ENCODE data around the gene AMN.
"Not testable (repeated sequence)": the region's sequence is repeated elsewhere in the genome, so short reads cannot be mapped to it uniquely, and the experiment has no call there.

AMN gene

DNA sequence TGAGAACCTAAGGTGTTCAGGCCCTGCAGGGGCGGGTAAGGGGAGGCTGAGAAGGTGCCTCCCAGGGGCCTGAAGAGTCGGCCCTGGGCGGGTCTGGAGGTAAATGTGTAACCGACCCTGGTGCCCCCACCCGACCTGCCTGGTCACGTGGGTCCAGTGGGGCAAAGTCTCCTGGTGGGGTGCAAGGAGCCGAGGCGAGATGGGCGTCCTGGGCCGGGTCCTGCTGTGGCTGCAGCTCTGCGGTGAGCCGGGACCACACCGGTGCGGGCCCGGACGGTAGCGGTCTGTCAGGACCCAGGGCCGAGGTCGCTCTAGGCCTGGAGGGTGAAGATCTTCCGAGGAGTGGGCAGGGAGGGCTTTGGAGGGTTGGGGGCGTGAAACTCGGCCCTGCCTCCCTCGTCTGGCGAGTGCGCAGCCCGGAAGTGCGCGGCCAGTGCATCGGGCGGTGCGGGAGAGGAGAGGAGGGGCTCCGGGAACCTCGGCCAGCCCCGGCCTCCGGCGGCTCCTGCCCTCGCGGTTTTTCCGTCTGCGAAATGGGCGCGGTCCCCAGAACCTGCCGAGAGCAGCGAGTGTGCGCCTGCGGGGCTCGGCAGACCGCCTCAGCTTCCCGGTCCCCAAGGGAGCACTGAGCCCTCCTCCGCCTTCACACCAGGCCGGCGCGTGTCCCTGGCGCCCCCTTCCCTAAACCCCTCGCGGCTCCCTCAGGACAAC is at the start of gene AMN:
Gene AMN, plus strand, starts transcription at position 174 of the 711 bp plus-strand sequence. Its CDS starts 26 bp downstream, at position 200.
- no peak for DNase-seq (ENCODE audit: low read depth)

DNA sequence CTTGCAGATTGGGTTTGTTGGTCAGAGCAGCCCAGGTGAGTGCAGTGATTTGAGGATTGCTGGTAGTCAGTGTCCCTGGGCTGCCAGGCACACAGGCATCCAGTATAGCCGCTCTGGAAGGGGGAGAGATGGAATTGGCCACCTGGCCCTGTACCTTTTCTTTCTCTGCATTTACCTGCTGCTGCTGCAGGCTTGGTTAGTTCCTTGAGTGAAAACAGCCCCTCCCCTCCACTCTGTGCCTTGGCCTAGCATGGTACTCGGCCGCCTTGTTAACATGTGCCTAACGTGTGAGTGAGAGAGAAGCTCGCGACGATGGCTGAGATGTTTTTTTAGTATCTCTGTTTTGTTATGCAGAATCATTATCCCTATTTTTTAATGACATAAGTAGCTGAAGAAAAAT is 49.3 kb upstream of the AMN start:
- no peak for DNase-seq (ENCODE audit: low read depth)

DNA sequence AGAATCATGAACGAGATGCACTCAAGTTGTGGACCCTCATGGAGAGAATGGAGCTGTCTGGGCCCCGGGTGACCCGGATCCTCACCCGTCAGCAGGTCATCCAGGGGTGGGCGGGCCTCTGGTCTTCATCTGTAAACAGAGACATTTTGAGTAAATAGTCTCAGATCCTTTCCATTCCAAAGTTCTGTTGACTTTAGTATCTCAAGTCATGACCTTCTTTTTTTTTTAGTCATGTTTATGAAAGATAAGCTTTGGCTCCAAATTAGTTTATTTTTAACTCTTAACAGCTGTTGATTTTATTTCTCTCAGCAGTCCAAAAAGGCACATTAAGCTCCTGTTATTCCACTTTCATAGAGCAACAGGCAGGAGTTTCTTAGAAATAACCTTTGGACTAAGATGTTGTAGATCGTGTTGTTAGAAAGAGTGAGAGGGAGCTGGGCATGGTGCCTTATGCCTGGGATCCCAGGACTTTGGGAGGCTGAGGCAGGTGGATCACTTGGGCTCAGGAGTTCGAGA is 48.9 kb upstream of the AMN start:
- DNase-seq (ENCODE audit: low read depth): no peak

DNA sequence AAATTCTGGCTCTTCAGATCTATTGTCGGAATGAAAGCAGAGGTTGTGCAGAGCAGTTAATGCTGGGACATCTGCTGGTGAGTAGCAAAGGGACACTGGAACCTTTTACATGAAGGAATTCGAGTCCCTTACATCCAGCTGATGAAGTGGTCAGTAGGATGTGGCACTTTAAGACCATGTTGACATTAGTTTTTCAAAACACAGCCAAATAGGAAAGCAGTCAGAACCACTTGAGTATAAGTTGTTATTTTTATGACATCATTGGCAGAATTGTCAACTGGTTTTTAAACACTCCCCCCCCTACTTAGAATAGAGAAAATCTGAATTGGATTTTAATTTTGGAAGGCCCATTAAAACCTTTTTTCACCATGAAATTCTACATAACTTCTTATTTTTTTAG is 46.8 kb upstream of the AMN start:
- DNase-seq (ENCODE audit: low read depth): peak; percentile 31

DNA sequence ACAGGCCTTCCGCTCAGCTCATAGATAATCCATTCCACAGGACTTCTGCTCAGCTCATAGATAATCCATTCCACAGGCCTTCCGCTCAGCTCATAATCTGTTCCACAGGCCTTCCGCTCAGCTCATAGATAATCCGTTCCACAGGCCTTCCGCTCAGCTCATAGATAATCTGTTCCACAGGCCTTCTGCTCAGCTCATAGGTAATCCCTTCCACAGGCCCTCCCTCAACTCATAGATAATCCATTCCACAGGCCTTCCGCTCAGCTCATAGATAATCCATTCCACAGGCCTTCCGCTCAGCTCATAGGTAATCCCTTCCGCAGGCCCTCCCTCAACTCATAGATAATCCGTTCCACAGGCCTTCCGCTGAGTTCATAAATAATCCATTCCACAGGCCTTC is 45.0 kb upstream of the AMN start:
- DNase-seq (ENCODE audit: low read depth): not testable (repeated sequence)

DNA sequence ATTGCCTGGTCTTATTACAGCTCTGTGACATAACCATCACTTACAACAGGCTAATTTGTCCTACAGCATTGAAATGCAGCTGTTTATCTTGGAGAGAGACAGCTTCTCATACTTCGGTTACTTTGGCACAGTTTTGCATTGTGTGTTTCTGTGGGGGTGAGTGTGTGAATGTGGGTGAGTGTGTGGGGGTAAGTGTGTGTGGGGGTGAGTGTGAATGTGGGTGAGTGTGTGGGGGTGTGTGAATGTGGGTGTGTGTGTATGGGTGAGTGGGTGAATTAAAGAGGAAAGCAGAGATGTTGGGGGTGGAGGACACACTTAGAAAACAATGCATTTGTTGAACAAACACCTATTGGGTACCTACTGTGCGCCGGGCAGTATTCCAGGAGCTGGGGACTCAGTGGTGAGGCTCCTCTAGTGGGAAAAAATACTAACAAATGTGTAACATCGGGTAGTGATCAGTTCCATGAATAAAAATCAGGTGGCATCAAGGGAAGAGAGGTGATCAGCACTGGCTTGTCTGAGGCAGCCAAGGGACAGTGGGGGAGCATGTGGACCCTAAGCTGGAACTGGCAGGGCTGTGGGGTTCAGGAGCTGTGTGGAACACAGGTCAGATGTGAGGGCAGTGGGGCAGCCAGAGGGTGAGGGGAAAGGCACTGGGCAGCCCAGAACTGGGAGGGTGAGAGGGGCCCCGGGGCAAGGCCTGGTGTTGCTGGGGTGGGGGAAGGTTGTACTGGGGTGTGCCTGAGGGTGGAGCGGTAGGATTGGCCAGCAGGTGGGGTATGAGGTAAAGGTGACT is 44.1 kb upstream of the AMN start:
- no peak for DNase-seq (ENCODE audit: low read depth)

DNA sequence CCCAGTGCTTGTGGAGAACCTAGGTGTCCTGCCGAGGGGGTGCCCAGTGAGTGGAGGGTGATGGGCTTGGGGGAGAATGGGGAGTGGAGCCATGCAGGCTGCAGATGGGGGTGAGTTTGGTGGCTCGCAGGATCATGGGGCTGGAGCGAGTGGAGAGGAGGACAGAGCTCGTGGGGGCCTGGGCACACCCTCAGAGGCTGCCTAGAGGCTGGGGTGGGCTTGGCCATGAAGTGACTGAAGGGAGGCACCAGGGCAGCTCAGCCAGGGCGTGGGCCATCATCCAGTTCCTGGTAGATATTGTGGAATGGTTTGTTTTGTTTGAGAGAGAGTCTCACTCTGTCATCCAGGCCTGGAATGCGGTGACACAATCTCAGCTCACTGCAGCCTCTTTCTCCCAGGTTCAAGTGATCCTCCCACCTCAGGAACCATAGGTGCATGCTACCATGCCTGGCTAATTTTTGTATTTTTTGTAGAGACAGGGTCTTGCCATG is 43.4 kb upstream of the AMN start:
- no peak for DNase-seq (ENCODE audit: low read depth)

DNA sequence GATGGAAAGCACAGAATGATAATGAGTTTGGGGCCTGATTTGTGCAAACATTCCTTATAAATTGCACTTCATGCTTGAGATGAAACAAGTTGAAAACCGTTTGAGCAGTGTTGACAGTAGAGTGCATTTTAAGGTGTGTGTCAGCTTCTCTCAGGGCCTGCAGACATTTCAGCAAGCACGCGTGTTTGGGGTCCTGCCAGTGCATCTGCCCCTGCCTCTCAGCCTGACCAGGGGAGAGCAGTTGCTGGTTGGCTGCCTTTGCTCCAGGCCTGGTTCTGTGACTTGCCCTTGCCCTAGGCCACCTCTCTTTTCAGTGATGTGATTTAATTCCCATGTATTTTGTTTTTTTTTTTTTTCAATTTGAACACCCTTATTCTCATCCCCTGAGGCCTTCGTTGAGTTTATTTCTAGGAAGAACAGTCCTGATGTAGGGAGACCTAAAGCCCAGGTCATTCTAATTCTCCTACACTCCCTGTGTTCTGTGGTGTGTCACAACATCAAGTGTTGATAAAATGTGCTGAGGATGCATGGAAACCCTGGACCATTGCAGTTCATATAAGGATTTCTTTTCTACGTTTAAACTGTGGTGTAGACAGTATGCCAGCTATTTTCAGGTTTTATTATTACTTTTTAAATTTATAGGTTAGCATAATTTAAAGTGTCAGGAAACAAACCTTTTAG is 40.1 kb upstream of the AMN start:
- no peak for DNase-seq (ENCODE audit: low read depth)

DNA sequence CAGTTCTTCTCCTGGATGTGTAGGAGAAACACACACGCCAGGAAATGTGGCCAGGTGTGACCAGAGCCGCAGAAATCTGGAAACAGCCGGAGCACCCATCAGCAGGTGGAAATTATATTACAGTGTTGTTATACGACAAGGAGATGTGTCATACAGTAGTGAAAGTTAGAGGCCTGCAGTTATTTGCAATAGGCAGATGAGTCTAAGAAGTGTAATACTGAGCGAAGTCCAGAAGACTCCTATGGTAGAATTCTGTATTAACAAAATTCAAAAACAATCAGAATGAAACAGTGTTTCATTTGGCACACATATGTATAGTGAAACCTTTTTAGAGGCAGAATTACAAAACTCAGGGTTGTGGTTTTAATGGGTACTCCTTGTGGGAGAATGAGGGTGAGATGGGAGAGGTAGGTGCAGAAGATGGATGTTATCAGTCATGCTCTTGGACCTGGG is 39.3 kb upstream of the AMN start:
- DNase-seq (ENCODE audit: low read depth): no peak

DNA sequence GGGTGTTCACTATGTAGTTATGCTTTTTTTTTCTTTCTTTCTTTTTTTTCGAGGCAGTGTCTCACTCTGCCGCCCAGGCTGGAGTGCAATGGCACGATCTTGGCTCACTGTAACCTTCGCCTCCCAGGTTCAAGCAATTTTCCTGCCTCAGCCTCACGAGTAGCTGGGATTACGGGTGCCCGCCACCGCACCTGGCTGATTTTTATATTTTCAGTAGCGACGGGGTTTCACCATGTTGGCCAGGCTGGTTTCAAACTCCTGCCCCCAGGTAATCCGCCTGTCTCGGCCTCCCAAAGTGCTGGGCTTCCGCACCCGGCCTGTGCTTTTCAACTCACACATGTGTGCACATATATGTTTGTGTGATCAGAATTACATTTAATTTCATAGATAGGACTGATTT is 38.9 kb upstream of the AMN start:
- no peak for DNase-seq (ENCODE audit: low read depth)

DNA sequence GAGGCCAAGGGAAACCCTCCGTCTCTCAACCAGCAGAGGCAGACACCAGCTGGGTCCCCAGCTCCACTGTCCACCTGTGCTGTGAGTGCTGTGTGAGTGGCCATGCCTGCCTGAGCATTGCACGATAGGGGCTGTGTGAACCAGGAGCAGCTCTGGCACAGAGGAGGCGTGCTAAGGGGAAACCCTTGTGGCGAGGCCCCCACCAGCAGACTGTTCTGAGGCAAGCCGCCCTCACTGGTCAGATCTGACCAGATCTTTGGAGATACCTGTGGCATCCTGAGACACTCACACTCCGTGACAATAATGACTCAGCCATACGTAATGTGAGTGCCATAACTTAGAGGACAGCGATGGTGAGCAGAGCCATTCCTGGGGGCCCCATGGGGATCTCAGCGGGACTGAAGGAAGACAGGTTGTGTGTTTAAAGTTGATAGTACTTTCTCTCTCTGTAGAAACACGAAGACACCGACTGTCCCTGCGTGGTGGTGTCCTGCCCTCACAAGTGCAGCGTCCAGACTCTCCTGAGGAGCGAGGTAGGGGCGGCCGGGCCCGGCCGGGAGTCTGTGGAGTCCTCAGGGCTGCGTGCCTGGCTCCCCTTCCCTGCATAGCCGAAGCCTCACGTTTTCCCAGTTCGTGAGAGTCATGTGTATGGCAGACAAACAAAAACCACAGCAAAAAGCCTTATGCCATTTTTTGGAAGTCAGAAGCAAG is 36.6 kb upstream of the AMN start:
- no peak for DNase-seq (ENCODE audit: low read depth)

DNA sequence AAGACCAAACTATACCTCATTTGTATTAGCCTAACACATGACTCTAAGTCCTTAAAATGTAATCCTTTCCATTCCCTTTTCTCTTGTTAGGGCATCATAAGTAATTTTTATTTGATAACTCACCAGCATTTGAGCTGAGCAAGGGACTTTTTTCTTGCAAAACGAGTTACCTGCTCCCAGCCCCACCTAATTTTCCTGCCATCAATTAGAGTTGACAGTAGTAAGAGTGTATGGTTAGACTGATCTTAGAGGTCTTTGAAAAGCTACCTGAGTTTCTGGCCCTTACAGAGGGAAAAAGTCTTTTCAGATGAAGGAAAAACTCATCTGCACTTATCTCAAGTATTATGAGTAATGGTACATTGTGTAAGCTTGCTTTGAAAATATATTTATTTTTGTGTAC is 33.7 kb upstream of the AMN start:
- no peak for DNase-seq (ENCODE audit: low read depth)

DNA sequence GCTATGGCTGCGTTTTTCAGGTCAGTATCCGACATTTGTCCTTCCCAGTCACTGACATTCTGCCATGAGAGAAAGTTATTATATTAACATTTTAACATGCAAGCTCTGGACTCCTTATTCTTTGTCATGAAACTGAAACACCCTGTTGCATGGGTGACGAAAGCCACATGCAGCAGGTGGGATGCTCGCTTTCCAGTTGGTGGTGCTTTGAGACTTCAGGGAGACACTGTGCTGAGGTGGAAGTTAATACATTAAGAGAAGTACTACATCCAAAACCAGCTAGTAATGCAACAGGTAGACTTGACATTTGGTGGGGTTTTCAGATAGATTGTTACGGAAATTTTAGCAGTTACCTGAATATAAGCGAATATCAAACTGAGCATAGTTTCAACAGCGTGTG is 32.8 kb upstream of the AMN start:
- no peak for DNase-seq (ENCODE audit: low read depth)

DNA sequence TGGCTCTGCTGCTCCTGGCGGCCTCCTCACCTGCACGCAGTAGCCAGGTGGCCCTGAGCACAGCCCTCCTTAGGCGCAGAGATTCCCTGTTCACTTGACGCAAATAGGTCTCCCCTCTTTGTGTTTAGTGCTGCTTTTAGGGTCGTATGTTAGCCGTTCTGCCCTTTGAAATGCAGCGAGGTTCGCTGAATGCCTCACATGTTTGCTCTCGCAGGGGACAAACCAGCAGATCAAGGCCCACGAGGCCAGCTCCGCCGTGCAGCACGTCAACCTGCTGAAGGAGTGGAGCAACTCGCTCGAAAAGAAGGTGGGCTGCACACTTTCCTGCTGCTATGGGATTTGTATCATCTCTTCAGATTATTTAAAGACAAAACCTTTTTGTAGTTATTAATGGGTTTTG is 31.4 kb upstream of the AMN start:
- DNase-seq (ENCODE audit: low read depth): no peak

DNA sequence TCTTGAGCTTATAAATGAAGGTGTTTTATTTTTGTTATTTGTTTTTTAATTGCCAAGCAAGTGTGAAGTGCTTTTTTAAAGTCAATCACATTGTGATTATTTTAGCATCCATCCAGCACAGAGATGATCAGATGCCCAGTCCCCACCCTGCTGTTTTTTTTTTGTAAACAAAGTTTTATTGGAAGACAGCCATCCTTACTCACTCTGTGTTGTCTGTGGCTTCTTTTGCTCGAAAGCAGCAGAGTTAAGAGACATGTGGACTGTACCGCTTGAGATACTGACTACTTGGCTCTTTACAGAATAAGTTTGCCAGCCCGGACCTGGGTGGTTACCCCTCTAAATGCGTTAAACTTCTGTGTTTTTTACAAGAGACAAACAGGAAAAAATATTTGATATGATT is 30.9 kb upstream of the AMN start:
- peak; percentile 51 for DNase-seq (ENCODE audit: low read depth)

DNA sequence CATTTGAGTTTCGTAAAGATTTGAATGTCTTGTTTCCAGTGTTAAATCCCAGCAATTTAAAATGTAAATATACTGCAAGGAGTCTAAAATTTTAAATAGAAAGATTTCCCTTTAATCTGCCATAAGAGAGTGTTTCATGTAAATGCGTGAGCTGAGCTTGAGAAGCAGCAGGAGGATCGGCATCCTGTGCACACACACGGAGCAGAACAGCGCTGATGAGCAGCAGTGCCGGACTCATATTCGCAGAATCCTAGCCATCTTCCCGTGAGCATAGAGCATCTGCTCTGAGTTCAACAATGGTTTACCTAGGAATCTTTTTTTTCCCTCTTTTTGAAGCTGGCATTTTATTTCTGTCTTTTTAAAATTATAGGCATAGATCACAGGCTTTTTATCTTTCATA is 29.8 kb upstream of the AMN start:
- DNase-seq (ENCODE audit: low read depth): no peak

DNA sequence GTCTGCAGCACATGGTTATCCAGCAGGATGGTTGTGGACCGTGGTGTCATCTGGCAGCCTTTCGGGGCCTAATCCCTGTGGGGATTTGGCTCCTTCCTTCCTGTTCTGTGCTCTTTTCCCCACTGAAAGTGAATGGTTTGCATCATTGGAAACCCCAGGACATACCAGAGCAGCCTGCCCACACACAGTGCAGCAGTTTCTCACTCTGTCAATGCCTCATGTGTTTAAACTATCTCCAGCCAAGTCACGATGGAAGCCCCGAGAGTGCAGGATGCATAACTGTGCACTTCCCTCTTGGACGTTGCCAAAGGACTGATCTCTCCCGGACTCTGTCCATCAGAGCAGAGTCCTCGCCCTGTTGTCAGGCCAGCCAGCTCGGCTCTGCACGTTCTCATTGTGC is 29.0 kb upstream of the AMN start:
- peak; percentile 91 for DNase-seq (ENCODE audit: low read depth)

DNA sequence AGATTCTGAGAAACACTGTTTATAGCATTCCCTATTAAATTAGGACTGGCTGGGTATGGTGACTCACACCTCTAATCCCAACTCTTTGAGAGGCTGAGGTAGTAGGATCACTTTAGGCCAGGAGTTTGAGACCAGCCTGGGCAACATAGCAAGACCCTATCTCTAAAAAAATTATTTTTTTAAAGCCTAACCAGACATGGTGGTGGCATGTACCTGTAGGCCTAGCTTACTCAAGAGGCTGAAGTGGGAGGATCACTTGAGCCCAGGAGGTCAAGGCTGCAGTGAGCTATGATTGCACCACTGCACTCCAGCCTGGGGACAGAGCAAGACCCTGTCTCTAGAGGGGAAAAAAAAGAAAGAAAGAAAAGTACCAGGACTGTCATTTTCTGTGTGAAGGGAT is 25.7 kb upstream of the AMN start:
- not testable (repeated sequence) for DNase-seq (ENCODE audit: low read depth)

DNA sequence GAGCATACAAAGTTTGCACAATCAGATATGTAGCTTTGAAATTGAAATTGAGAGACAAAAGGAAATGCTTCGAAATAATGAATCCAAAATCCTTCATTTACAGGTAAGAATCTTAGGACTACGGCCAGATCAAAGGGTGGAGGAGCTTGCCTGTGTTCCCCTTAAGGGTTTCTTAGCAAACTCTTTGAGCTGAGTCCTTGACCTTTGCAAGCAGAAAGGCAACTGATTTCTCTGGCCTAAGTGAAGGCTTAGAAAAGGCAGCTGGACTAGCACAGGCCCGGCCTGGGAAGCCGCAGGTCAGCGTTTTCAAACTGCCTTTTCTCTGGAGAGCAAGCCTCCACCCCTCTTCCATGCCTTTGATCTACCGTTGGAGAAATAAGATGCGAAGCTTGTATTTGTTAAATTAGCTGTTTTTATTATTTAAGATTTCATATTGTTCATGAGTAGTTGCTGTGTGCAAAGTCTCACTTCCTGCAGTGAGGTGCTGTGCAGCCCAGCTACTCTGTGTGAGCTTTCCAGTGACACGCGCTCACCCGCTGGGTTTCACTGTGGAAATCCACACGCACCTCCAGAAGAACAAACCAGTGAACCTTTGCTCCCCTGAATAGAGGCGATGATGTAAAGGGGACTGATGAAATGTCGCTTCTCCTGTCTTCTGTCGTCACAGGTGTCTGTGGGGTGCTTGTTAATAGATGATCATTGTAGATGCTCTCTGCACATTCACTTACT is 25.0 kb upstream of the AMN start:
- DNase-seq (ENCODE audit: low read depth): no peak

DNA sequence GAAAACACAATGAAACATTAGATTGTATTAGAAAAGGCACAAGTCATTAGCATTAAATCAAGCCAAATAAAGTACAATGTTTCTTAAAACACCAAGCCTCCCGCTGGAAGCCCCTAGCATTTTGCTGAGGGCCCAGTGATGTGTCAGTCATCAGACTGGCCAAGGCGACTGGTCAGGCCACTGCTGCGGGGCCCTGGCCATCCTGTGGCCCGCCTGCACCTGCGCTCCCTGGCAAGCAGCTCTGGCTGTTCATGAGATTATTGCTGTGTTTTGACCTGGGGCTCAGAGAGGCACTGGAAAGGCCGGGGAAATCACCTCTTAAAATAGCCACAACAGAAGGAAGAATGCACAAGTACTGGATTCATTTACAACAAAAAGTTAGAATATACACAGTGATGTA is 24.2 kb upstream of the AMN start:
- DNase-seq (ENCODE audit: low read depth): no peak

DNA sequence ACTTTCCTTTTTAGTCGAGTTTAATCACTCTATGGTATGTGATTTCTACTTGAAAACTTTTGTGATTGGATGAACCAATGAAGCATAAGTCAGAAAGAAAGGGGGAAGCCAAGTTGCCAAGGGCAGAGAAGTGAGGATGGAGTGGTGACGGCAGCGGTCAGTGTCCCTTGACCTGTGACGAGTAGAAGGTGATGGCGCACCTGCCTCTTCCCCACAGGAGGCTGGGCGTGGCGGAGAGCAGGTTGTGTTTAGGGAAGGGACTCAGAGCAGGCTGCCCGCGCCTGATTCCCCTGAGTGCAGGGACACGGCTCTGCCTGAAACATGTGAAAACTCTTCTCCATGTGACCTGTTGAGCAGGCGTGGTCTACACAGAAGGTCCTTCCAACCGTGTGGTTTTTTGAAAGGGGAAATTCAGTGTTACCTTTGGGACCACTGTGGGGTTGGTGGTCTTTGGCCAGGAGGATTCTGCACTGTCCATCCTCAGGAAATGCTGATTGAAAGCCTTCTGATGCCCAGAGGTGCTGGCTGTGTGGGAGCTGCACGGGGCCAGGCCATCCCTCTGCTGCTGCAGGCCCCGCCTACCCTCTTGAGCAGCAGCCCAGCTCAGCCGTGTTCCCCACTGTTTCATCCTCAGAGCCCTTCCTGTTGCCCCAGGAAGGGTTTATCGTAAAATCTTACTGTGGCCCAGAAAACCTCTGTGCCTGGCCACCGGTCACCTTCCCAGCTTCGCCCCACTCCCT is 23.5 kb upstream of the AMN start:
- DNase-seq (ENCODE audit: low read depth): no peak

Data from stromal cell of bone marrow (primary cell).